ENCODE results near the gene ARHGAP19.
A peak's percentile ranks its signal among the peaks of the same experiment; 100 is the strongest.

DNA sequence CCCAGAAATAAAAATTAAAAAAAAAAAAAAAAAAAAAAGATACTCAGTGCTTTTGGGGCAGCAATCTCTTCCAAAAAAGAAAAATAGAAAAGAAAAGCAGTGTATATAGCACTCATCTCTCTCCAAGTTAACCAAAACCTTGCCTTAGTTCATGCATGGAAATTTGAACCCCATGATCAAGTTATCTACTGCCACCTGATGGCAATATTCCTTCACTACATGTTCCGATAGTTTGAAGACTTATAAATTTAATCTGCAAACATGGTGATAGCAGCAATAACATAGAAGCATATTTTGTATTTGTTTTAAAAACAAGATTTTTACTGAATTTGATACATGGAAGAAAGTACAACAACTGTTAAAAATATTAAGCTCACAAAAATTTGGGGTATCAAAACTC is 58.0 kb downstream of the ARHGAP19 start:
- TF ChIP-seq PHF20 (IDR thresholded peaks at IDR 0.05; ENCODE audit: partially characterized antibody) (no peak), RBBP5 (IDR thresholded peaks at IDR 0.05; ENCODE audit: borderline replicate concordance, insufficient read depth, low read length, poor library complexity, severe bottlenecking) (no peak), CTCF (IDR thresholded peaks at IDR 0.05 in 2 of 3, conservative IDR thresholded peaks at IDR 0.05 in 1 of 3; ENCODE audit: insufficient read depth in 2 of 3, low read depth in 1 of 3, low read length in 3 of 3) (peak; percentile 35 to 55 (median 38); a peak in 4 of 6 replicates), TRIM28 (IDR thresholded peaks at IDR 0.05) (no peak), FOXM1 (IDR thresholded peaks at IDR 0.05; ENCODE audit: low read depth) (no peak), FOXM1 (CRISPR knock-in tag; IDR thresholded peaks at IDR 0.05; ENCODE audit: low read depth) (no peak)

Data from K562 (cell line).